HG03378 (cell line): ENCODE measurements around the gene SLC12A8.
A peak's percentile ranks its signal among the peaks of the same experiment; 100 is the strongest.
"Not testable (repeated sequence)": the region's sequence is repeated elsewhere in the genome, so short reads cannot be mapped to it uniquely, and the experiment has no call there.

Source experiments
- ATAC-seq: cut with Tn5 transposase; IDR thresholded peaks from one replicate; pipeline ENCODE4 v1.9.1; 2021; ENCODE audit warnings: mild to moderate bottlenecking, moderate library complexity; ENCODE audit not compliant: unreplicated experiment

The SLC12A8 gene

DNA sequence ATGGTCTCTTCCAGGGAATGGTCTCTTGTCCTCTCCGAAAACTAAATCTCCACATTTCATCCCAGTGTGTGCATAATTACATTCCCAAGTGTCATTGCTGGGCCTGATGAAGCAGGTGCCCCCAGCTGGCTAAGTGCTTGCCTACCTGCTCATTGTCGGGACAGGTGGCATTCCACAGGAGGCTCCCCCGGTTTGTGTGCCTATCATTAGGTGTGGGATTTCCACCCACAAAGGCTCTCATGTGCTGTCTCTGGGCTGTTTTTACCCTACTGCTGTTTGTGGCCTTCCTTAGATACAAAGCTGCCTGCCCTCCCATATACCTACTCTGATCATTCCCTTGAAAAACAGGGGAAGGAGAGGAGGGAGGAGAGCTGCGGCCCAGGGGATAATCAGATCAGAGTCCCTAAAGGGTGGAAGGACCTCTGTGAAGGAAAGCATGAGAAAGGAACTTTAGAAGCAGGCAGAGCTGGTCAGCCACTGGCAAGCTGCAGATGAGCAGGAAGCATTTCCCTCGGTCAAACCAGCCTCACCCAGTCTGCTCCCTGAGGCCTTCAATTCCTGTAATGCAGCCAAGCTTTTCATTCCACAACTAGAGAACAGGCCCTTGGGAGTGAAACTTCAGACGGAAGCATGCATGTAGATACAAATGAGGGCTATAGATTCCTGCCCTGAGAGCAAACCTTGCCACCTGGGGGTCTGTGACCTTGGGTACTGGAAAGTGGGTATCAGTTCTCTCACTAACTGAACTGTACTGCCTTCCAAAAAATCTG, 96.1 kb downstream of the SLC12A8 start:
- no peak for ATAC-seq

- ATAC-seq = no peak
These were observed 96.9 kb downstream of the SLC12A8 start for GRCh38 chr3:125115640-125116039.

DNA sequence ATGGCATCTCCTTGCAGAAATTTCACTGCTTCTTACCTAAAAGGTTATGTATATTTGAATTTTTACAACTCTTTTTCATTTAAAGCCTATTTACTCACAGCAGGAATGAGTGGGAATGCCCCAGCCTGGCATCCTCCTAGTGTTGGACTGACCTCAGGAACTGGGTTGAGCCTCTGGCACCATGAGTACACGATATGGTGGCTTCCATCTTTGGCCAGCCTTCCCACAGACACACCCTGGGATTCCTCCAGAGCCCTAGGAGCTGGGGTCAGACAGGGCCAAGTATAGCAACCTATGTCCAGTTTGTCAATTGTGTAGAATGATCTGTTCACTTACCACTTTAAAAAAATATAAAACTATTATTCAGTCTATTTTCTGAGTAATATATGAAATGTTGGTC, 99.6 kb downstream of the SLC12A8 start:
- ATAC-seq = no peak

GRCh38 chr3:125110876-125111480, 101.6 kb downstream of the SLC12A8 start:
- ATAC-seq = no peak

DNA sequence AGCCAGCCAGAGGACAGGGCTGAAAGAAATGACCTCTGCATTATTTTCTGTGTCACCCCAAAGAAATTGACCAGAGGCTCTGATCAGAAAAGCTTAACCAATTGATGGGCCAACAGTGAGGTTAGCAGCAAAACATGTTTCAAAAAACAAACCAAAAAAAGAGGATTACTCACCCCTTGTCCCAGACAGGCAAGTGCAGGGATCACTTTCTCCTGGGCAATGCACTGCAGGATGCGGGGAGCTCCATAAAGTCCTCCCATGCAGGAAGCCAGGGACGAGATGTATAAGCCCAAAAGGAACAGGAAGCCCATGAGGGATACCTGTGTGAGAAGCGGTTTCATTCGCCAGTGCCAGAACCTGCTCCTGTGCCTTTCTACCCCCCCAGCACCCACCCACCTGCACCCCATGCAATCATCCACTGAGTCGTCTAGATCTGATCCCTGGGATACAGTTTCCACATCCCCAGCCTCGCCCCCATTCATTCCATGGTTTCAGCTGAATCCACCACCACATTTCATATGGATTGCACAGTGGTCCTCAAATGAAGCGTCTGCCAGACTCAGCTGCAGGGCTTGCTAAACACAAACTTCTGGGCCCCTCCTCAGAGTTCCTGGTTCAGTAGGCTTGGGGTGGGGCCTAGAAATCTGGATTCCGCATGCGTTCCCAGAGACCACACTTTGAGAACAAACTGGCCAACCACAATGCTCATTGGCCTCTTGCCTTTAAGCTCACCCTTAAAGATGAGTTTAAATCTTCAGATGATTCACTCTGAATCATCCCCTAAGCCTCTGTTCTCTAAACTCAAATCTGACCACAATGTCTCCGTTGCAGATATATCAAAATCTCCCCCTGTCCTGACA, 102.3 kb downstream of the SLC12A8 start:
- ATAC-seq = no peak

DNA sequence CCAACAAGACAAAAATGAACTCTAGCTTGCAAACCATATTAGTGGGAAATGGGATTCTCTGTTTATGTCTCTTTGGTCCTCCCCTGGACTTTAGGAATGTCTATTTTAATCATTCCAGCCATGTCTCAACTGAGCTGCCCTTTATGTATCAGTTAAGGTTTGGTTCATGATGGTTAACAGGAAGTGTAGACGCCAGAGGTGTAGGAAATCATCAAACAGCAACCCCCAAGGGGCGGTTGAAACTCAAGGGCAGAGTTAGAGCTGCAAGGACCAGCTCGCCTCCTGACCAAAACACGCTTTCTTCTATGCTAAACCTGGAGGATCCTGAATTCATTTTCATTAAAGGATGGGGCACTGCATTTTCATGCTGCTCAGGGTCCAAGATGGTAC, 103.0 kb downstream of the SLC12A8 start:
- ATAC-seq = no peak

DNA sequence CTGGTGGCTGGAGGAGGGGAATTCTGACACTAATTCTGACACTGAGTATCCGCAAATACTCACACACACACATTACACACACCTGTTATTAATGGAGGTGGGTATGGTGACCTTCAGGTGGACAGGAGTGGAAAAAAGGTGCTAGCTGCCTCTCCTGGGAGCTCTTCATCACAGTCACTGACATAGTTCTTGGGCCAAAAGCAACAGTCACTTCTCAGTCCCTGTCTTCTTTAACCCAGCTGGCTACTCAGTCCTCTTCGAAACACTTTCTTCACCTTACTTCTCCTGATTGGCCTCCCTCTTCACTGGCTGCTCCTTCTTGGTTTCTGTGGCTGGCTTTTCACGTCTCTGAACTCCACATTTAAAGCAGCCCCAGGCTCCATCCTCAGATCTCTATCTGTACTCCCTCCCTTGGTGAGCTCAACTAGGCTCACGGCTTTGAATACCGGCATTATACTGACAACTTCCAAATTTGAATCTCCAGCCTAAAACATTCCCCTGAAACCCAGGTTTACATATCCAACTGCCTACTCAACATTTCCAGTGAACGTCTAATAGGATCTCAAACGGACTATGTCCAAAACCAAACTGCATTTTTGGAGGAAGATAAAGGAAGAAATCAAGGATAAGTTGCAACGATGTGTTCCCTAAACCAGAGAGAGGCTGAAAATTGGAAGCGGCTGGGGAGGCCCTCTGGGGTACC, 103.6 kb downstream of the SLC12A8 start:
- ATAC-seq = no peak

GRCh38 chr3:125107861-125108567, 104.5 kb downstream of the SLC12A8 start:
- peak; percentile 66 for ATAC-seq

DNA sequence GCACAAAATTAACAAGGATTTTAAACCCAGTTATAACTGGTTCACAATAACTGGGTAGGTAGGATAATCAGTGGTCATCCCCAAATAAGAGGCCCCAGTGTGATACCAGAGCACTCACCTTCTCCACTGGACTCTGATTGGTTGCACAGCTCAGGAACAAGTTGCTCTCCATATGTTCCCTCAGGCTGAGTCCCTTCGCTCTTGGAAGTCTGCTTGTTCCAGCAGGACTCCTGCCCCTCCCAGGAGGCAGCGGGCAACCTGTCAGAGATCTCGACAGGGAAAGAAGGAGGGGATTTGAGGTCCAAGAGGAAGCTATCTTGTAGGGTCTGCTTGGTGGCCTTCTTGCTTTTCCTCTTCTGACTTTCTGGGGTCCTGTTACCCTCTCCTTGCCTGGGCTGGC, 105.2 kb downstream of the SLC12A8 start:
- ATAC-seq = no peak

GRCh38 chr3:125105116-125105515, 107.4 kb downstream of the SLC12A8 start:
- no peak for ATAC-seq

GRCh38 chr3:125104639-125105038, 107.9 kb downstream of the SLC12A8 start:
- no peak for ATAC-seq

- ATAC-seq = no peak
These were observed 109.1 kb downstream of the SLC12A8 start for GRCh38 chr3:125103406-125103805.

- no peak for ATAC-seq
These were observed 110.1 kb downstream of the SLC12A8 start for GRCh38 chr3:125102470-125102869.

DNA sequence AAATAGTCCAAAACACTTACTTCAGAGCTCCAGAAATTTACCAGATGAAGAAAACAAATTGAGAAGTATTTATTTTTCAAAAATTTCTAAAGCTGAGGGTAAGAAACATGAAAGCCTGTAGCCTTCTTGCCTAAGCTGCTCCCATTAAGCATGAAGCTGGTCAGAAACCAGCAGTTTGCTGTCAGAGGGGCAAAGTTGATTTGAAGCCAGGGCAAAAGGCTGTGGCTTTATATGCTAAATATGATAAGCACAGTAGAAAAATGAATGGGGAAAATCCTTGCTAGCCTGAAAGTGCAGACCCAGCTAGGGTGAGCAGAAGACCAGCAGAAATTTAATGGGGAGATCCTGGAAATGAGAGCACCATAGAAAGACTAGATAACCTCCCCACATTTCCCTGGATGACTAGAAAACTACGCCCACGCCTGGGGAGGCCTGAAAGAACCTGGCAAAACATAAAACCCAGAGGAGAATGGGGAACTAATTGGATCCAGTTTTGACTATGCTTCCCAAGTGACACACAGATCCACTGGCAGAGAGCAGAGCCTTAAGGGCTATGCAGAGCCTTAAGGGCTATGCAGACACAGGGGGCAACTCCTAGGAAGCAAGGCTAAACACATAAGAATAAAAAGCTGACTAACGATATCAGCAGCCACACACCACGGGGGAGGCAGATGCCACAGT, 113.8 kb downstream of the SLC12A8 start:
- no peak for ATAC-seq

- no peak for ATAC-seq
These were observed 121.9 kb downstream of the SLC12A8 start for GRCh38 chr3:125090649-125091048.

DNA sequence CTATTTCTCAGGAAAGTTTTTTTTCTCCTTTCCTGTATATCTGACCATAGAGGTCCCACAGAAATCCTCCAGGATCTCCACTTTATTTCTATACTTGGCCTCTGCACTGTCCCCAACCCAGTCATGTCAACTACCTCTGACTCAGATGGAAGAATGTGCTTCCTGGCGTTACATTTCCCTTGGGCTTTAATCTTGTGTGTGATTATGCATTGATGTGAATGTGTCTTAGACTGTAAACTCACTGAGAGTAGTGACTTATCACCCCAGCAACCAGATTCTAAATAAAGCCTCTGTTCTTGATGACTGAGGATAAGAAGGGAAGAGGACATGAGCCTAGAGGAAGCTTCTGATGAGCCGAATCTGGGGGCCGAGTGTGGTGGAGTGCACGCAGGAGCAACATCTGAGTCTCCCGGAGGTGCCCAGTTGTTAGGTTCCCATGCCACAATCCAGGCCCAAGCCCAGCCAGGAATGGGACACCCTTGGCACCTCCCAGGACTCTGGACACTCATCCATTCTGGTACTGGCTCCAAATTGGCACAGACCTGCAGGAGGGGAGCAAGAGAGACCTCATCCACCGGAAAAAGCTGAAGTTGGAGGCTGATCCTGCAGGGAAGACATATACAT, 124.7 kb downstream of the SLC12A8 start:
- ATAC-seq = no peak

- ATAC-seq = no peak
These were observed 127.4 kb downstream of the SLC12A8 start for GRCh38 chr3:125085166-125085565.

- ATAC-seq = no peak
These were observed 128.8 kb downstream of the SLC12A8 start for GRCh38 chr3:125083776-125084175.

DNA sequence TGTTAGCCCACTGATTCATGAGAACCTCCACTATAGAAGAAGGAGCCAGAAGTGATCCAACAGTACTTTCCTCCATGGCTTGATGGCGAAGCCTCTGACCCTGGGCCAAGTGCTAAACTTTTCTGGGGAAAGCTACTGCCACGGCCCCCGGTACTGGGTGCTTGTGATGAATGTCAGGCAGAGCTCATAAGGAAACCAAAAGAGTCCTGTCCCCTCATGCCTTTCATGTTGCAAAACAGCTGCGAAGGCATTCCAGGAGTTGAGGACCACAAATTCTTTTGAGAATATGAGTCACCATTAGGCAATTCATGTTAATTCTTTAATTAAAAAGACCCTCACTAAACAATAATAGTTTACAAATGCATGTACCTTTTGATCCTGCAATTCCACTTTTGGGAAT, 130.2 kb downstream of the SLC12A8 start:
- ATAC-seq = not testable (repeated sequence)
